K562 (cell line): ENCODE measurements around the gene WWOX. TPM values are rescaled to one million over a fixed set of nuclear protein-coding genes. Genes with fewer than 3 reads are reported as not detected.

Experiments used
- ATAC-seq: fragments of 200-7000 bp; cut with Tn5 transposase; 3 replicates; pipeline ENCODE4 v1.9.1; 2020; ENCODE audit warnings: moderate library complexity
- BruUV-seq: library from RNA; stranded (reverse); fragments of 400-500 nt; replicated peaks from 2 replicates; lab custom pipeline; 2021; lab: Mats Ljungman, UMichigan
- CTCF ChIA-PET: fragments of 300-600 bp; formaldehyde crosslinking; extraction: SDS; loops from one replicate; lab custom pipeline; 2021; ENCODE audit warnings: low intra/inter-chr PET ratio; lab: Yijun Ruan, JAX
- POLR2A ChIA-PET: fragments of 300-600, 350-650 bp; sonication (Branson Sonifier 250); formaldehyde crosslinking; extraction: SDS; loops from one replicate; lab custom pipeline; 2021; ENCODE audit warnings: antibody characterized with exemption, inconsistent platforms; lab: Yijun Ruan, JAX
- DNase-seq, 4 experiments: peaks; one replicate each; pipeline versions ENCODE4 v3.0.0 to v3.0.0-alpha.2; 2011 to 2018; ENCODE audit warnings: low spot score in 3 of 4, mixed read lengths in 3 of 4; ENCODE audit errors: extremely low read depth in 1 of 4
- FAIRE-seq: peaks from 2 replicates; lab custom pipeline; 2011; peaks lifted over from hg19 to GRCh38; lab: Jason Lieb, UNC
- H2AFZ ChIP-seq: 2 replicates; pipeline ENCODE4 v1.6.0; 2011; ENCODE audit warnings: low read depth, low read length, control low read depth, inconsistent platforms
- H3K27ac ChIP-seq: fragments of 200-600 bp; 3 replicates; pipeline ENCODE4 v1.8.0; 2011; ENCODE audit warnings: low read depth, mild to moderate bottlenecking, control low read depth, inconsistent platforms, low read length, moderate library complexity, mixed read lengths; ENCODE audit errors: extremely low read depth
- H3K27me3 ChIP-seq, 2 experiments: fragments of 300-600 bp in 1 of 2; 2 replicates in 1 of 2; 3 replicates in 1 of 2; pipeline versions ENCODE4 v1.6.0 to v1.8.0; 2011; ENCODE audit warnings: inconsistent platforms in 2 of 2, low read length in 2 of 2, mild to moderate bottlenecking in 1 of 2, mixed read lengths in 1 of 2, moderate library complexity in 1 of 2; ENCODE audit not compliant: control insufficient read depth in 2 of 2, insufficient read depth in 2 of 2
- H3K36me3 ChIP-seq: fragments of 300-600 bp; 3 replicates; pipeline ENCODE4 v1.8.0; 2011; ENCODE audit warnings: mild to moderate bottlenecking, low read length, inconsistent platforms; ENCODE audit not compliant: control insufficient read depth, insufficient read depth
- H3K4me1 ChIP-seq, 2 experiments: fragments of 200-600 bp in 1 of 2; replicated peaks in 1 of 2; 2 replicates in 1 of 2; 3 replicates in 1 of 2; pipeline versions ENCODE4 v1.5.1 to v1.8.0; 2011; ENCODE audit warnings: inconsistent platforms in 2 of 2, low read length in 2 of 2, mild to moderate bottlenecking in 1 of 2, mixed read lengths in 1 of 2, moderate library complexity in 1 of 2; ENCODE audit not compliant: control insufficient read depth in 2 of 2, insufficient read depth in 2 of 2
- H3K4me2 ChIP-seq: 2 replicates; pipeline ENCODE4 v1.6.1; 2011; ENCODE audit warnings: low read length, control low read depth, inconsistent platforms, mixed read lengths; ENCODE audit not compliant: insufficient read depth
- H3K4me3 ChIP-seq: fragments of 200-600 bp; sonication (generic), shearing (Covaris generic); 2 replicates; pipeline ENCODE4 v1.5.1; 2016; ENCODE audit warnings: control low read depth, inconsistent platforms
- H3K79me2 ChIP-seq: fragments of 200-600 bp; 3 replicates; pipeline ENCODE4 v1.8.0; 2011; ENCODE audit warnings: low read length, inconsistent platforms; ENCODE audit not compliant: control insufficient read depth, insufficient read depth
- H3K9ac ChIP-seq, 2 experiments: 2 replicates each; pipeline versions ENCODE4 v1.6.0 to v1.6.1; 2011; ENCODE audit warnings: low read depth in 2 of 2, low read length in 2 of 2, control low read depth in 1 of 2, inconsistent platforms in 1 of 2, mild to moderate bottlenecking in 1 of 2, mixed read lengths in 1 of 2; ENCODE audit not compliant: insufficient read depth in 1 of 2
- H3K9me1 ChIP-seq: one replicate; pipeline ENCODE4 v1.6.0; 2011; ENCODE audit warnings: inconsistent platforms, mild to moderate bottlenecking, low read length, moderate library complexity; ENCODE audit not compliant: control insufficient read depth, insufficient read depth
- H3K9me3 ChIP-seq: replicated peaks from 2 replicates; pipeline ENCODE4 v1.5.1; 2011; ENCODE audit warnings: low read depth, low read length, inconsistent platforms; ENCODE audit not compliant: control insufficient read depth, insufficient read depth
- H4K20me1 ChIP-seq: replicated peaks from 2 replicates; pipeline ENCODE4 v1.6.1; 2011; ENCODE audit warnings: low read length, inconsistent platforms, mixed read lengths; ENCODE audit not compliant: control insufficient read depth, insufficient read depth
- ERF ChIP-seq: fragments of 450-650 bp; formaldehyde crosslinking; IDR thresholded peaks from 2 replicates; pipeline ENCODE4 v1.4.0; 2020; ENCODE audit warnings: mild to moderate bottlenecking, mixed read lengths
- GABPB1 ChIP-seq: sonication (generic); formaldehyde crosslinking; IDR thresholded peaks from 2 replicates; pipeline ENCODE4 v1.8.0; 2022; ENCODE audit warnings: mild to moderate bottlenecking, missing genetic modification reagents
- GTF2F1 ChIP-seq: IDR thresholded peaks from 2 replicates; pipeline ENCODE4 v1.6.1; 2011; ENCODE audit warnings: low read depth, low read length, improper control_type of control experiment
- IFI16 ChIP-seq: fragments of 250-450 bp; sonication (Bioruptor Pico); IDR thresholded peaks from 2 replicates; pipeline ENCODE4 v2.1.2; 2022; ENCODE audit warnings: mild to moderate bottlenecking, inconsistent platforms
- IRF1 ChIP-seq: sonication (generic); formaldehyde crosslinking; IDR thresholded peaks from 2 replicates; pipeline ENCODE4 v1.8.0; 2022; ENCODE audit warnings: missing genetic modification reagents, mild to moderate bottlenecking, borderline replicate concordance
- ZKSCAN1 ChIP-seq: fragments of 150-350 bp; IDR thresholded peaks from 2 replicates; pipeline ENCODE4 v1.6.1; 2016; ENCODE audit warnings: low read depth, low read length
- ZNF717 ChIP-seq: fragments of 250-450 bp; sonication (Bioruptor Pico); IDR thresholded peaks from 2 replicates; pipeline ENCODE4 v1.5.0; 2021
- WGBS: fragments of 100-300 bp; shearing (Covaris generic); methylation state at CpG from one replicate; pipeline ENCODE4 v1.1.6; 2016; ENCODE audit warnings: low coverage, mixed read lengths; ENCODE audit not compliant: insufficient coverage; ENCODE audit errors: missing lambda C conversion rate; 5-methylcytosine and 5-hydroxymethylcytosine counted together
- in situ Hi-C: fragments of 300-500 bp; cut with MboI; formaldehyde crosslinking; loops from 4 replicates; pipeline ENCODE4 v1.15.0; 2018; ENCODE audit warnings: inconsistent platforms, mixed read lengths
- intact Hi-C: fragments of 100-400 bp; cut with micrococcal nuclease; formaldehyde crosslinking; loops from 2 replicates; pipeline ENCODE4 v1.14.2; 2022
- polyA plus RNA-seq, 8 experiments: library from polyadenylated mRNA; depleted of rRNA in 4 of 8; stranded (reverse) in 5 of 8; unstranded in 3 of 8; fragments of >200 nt; fragmentation: Nextera tagmentation in 2 of 8; fragmentation: Illumina TruSeq in 1 of 8; extraction: Ambion mirVana in 2 of 8; extraction: Trizol in 1 of 8; gene quantifications; 2 replicates each; pipeline versions ENCODE4 v1.2.1 to v1.2.3, GENCODE V29; 2011 to 2014; ENCODE audit warnings: inconsistent platforms in 1 of 8, missing spikeins in 1 of 8
- total RNA-seq, 7 experiments: library from RNA; depleted of rRNA in 6 of 7; stranded (reverse); fragments of >200 nt in 6 of 7; fragmentation: Illumina TruSeq in 2 of 7; extraction: Trizol in 2 of 7; gene quantifications; 2 replicates each; pipeline versions ENCODE4 v1.2.1 to v1.2.3, GENCODE V29; 2011 to 2021; ENCODE audit warnings: low replicate concordance in 1 of 7

Gene WWOX
- total and polyA plus RNA-seq, 9 of the 15 experiments (the other 6 are each of a cell fraction or from before 2014, with no cell fraction given) = 1.6 to 22.7 (median 8.1) TPM

DNA sequence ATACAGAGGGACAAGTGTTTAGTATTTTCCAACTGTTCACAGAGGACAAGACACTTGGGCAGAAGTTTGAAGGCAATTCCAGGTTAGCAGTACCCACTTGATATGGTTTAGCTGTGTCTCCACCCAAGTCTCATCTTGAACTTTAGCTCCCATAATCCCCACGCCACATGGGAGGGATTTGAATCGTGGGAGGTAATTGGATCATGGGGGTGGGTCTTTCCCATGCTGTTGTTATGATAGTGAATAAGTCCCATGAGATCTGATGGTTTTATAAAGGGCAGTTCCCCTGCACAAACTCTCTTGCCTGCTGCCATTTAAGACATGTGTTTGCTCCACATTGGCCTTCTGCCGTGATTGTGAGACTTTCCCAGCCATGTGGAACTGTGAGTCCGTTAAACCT, 832.2 kb downstream of the WWOX start:
- intact Hi-C loops (no loop called here), in situ Hi-C loops (no loop called here)
- ChIA-PET CTCF (no interaction called here), POLR2A (no interaction called here)
- no peaks in the 10 kb centered on the region for H3K36me3 ChIP-seq
- no peaks in the 10 kb centered on the region for H3K9me3 ChIP-seq
- H3K27ac ChIP-seq = no peak overlapping the region
- H3K9ac ChIP-seq = no peak overlapping the region
- ATAC-seq (no peak), DNase-seq (no peak), FAIRE-seq (no peak)
- no peaks in the 10 kb centered on the region for H3K4me1 ChIP-seq
- peaks cover 2 to 16% of the 10 kb centered on the region in 2 experiments; a peak in 1 of 5 replicates for H3K27me3 ChIP-seq
- H4K20me1 ChIP-seq = 0 out of 2 replicates have a peak, but pooled peaks cover 4% of the 10 kb centered on the region
- no peaks in the 10 kb centered on the region for H3K9me1 ChIP-seq
- H2AFZ ChIP-seq = no peak overlapping the region
- H3K4me2 ChIP-seq = no peak overlapping the region
- WGBS = 1% methylated on average over 4 of the region's 4 CpGs
- H3K79me2 ChIP-seq = no peaks in the 10 kb centered on the region
- TF ChIP-seq GTF2F1 = no peak
- no peak for TF ChIP-seq ERF (CRISPR knock-in tag)
- no peak for TF ChIP-seq ZNF717 (CRISPR knock-in tag)
- H3K4me3 ChIP-seq = no peak overlapping the region
- BruUV-seq = no TSS peak

- DNase-seq = no peak
- in situ Hi-C loops = no loop called here
- no peak for TF ChIP-seq IRF1 (CRISPR knock-in tag)
- no peak for TF ChIP-seq GABPB1 (CRISPR knock-in tag)
- no peak for TF ChIP-seq ZKSCAN1
- no peak for TF ChIP-seq IFI16
Observed at GRCh38 chr16:78932355-78932943, 833.0 kb downstream of the WWOX start.

More at GRCh38 chr16:78932355-78932943, 833.0 kb downstream of the WWOX start:
- no peaks in the 10 kb centered on the region for H3K4me1 ChIP-seq
- H4K20me1 ChIP-seq = 0 out of 2 replicates have a peak, but pooled peaks cover 4% of the 10 kb centered on the region
- no peaks in the 10 kb centered on the region for H3K9me3 ChIP-seq
- H3K27me3 ChIP-seq = peaks cover 2 to 16% of the 10 kb centered on the region in 2 experiments; a peak in 1 of 5 replicates
- ChIA-PET CTCF (no interaction called here), POLR2A (no interaction called here)
- no peak overlapping the region for H2AFZ ChIP-seq
- ATAC-seq = no peak
- H3K4me3 ChIP-seq = no peak overlapping the region
- no peak for FAIRE-seq
- 1% methylated on average over 9 of the region's 9 CpGs for WGBS
- no peak overlapping the region for H3K9ac ChIP-seq
- intact Hi-C loops = no loop called here
- no peak overlapping the region for H3K4me2 ChIP-seq
- BruUV-seq = no TSS peak
- H3K79me2 ChIP-seq = no peaks in the 10 kb centered on the region
- H3K27ac ChIP-seq = no peak overlapping the region
- no peaks in the 10 kb centered on the region for H3K9me1 ChIP-seq
- H3K36me3 ChIP-seq = no peaks in the 10 kb centered on the region
